Measurements from ENCODE around the gene TMTC1. TPM values are rescaled to one million over a fixed set of nuclear protein-coding genes. Genes with fewer than 3 reads are reported as not detected.

TMTC1 gene
- total RNA-seq, 4 donors from 2014 or later, result 16.6 to 47.8 (median 25.6) TPM

DNA sequence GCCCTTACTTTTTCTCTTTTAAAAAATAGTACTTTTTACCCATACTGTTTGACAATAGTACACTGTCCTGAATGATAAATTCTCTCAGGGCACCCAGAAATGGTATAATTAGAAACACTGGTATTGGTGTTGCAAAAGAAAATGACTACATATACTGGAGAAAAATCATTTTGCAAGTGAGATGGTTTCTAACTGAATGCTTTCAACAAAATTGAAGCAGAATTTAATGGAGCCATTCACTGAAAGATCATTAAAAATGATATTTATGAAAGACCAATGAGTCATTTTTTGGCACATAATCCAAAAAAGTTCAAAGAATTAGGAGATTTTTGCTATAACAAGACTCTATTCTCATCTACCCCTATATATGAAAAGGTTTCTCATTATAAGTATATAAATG is 68.8 kb downstream of the TMTC1 start:
- H3K4me3 ChIP-seq (replicated peaks in 1 of 3), result no peak overlapping the region
- TF ChIP-seq, protein P1, sequence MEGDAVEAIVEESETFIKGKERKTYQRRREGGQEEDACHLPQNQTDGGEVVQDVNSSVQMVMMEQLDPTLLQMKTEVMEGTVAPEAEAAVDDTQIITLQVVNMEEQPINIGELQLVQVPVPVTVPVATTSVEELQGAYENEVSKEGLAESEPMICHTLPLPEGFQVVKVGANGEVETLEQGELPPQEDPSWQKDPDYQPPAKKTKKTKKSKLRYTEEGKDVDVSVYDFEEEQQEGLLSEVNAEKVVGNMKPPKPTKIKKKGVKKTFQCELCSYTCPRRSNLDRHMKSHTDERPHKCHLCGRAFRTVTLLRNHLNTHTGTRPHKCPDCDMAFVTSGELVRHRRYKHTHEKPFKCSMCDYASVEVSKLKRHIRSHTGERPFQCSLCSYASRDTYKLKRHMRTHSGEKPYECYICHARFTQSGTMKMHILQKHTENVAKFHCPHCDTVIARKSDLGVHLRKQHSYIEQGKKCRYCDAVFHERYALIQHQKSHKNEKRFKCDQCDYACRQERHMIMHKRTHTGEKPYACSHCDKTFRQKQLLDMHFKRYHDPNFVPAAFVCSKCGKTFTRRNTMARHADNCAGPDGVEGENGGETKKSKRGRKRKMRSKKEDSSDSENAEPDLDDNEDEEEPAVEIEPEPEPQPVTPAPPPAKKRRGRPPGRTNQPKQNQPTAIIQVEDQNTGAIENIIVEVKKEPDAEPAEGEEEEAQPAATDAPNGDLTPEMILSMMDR (IDR thresholded peaks at IDR 0.05), result no peak
- TF ChIP-seq POLR2A (IDR thresholded peaks at IDR 0.05), result no peak
- intact Hi-C loops (cut with DNase I), result no loop called here
- no peaks in the 10 kb centered on the region for H3K27me3 ChIP-seq
- no peak for DNase-seq
- no peaks in the 10 kb centered on the region for H3K36me3 ChIP-seq
- no peaks in the 10 kb centered on the region for H3K4me1 ChIP-seq
- H3K9me3 ChIP-seq, result no peaks in the 10 kb centered on the region
- no peak overlapping the region for H3K27ac ChIP-seq

DNA sequence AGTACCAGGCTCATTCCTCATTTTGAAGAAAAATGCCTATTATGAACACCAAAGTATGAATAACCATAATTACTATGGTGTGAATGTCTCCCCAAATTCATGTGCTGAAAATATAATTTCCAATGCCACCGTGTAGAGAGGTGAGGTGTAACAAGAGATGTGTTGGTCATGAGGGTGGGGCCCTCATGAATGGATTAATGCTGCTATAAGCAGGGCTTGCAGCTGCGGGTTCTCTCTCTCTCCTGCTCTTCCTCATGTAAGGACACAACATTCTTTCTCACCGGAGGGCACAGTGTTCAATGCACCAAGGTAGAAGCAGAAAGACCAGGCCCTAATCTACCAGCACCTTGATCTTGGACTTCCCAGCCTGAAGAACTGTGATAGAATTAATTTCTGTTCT is 70.0 kb downstream of the TMTC1 start:
- Histone ChIP-seq H3K27ac (no peak overlapping the region), H3K27me3 (no peaks in the 10 kb centered on the region), H3K36me3 (no peaks in the 10 kb centered on the region), H3K4me3 (replicated peaks in 1 of 3) (no peak overlapping the region), H3K4me1 (no peaks in the 10 kb centered on the region), H3K9me3 (no peaks in the 10 kb centered on the region)
- no peak for TF ChIP-seq POLR2A (IDR thresholded peaks at IDR 0.05)
- TF ChIP-seq, protein P1 (IDR thresholded peaks at IDR 0.05), result no peak
- intact Hi-C loops (cut with DNase I), result no loop called here
- 78 to 82% methylated on average over 3 of the region's 3 CpGs for WGBS, 2 donors
- DNase-seq, result no peak

DNA sequence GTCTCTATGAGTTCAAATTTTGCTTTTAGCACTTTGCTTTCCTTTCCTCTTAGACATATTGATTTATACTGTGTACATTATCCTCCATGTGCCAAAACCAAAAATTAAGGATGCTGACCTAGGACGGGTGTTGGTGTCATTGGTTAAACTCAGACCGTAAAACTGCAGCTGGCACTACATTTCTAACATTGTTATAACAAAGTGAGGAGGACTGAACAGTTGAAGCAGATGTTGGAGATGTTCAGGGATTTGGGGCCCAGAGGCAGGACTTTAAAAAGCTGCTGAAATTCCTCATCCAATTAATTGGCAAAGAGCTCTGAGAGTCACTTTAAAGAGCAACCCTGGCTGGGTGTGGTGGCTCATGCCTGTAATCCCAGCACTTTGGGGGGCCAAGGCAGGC is 72.4 kb downstream of the TMTC1 start:
- whole genome bisulfite sequencing, 2 donors, result 79 to 84% methylated on average over 2 of the region's 2 CpGs
- Histone ChIP-seq H3K36me3 (no peaks in the 10 kb centered on the region), H3K27me3 (no peaks in the 10 kb centered on the region), H3K27ac (no peak overlapping the region), H3K4me1 (no peaks in the 10 kb centered on the region), H3K4me3 (replicated peaks in 1 of 3) (no peak overlapping the region), H3K9me3 (no peaks in the 10 kb centered on the region)
- intact Hi-C loops (cut with DNase I), result no loop called here
- TF ChIP-seq POLR2A (IDR thresholded peaks at IDR 0.05), result no peak
- TF ChIP-seq, protein P1 (IDR thresholded peaks at IDR 0.05), result no peak
- no peak for DNase-seq

DNA sequence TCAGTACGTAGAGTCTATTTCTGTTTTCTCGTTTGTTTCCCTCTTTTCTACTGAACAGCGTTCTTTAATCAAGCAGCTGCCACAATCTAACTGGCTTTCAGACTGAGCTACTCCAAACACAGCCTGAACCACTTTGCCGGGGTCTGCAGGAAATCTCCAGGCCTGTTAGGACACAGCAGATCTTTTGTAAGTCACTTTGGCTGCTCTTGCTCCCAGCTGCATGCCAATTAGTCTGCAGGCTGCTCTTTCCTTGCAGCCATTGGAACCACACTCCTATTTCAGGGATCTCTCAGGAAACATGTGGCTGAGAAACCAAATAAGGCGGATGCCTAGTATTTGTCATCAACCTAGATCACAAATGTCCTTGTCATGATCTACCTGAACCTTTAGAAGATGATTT is 73.6 kb downstream of the TMTC1 start:
- WGBS, 2 donors, result 39 to 61% methylated on average over 5 of the region's 5 CpGs
- intact Hi-C loops (cut with DNase I), result no loop called here
- no peak for TF ChIP-seq POLR2A (IDR thresholded peaks at IDR 0.05)
- TF ChIP-seq, protein P1 (IDR thresholded peaks at IDR 0.05), result no peak
- Histone ChIP-seq H3K36me3 (no peaks in the 10 kb centered on the region), H3K9me3 (no peaks in the 10 kb centered on the region), H3K27ac (no peak overlapping the region), H3K4me3 (replicated peaks in 1 of 3) (no peak overlapping the region), H3K4me1 (no peaks in the 10 kb centered on the region), H3K27me3 (no peaks in the 10 kb centered on the region)
- DNase-seq, result no peak

DNA sequence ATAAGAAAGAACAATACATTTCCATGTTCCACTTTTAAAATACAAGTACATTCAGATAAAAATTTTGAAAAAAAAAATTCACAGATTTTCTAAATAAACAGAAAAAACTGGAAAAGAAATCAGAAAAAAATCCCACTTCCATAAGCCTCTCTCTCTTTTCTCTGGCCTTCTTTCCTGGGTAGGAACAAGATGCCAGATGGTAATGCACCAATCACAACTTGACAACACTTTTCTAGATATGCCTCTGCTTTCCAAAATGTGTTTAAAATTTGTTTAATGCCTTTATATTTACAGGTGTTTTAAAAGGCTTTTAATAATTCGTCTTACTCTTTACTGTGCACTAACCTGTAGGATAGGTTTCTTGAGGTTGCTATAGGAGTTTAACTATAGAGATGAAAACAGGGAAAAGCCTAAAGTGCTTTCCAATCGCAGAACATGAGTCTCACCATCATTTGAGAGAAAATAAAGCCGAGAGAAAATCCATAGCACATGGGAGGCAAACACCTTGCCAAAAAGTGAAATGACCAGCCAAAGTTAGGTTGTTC is 74.2 kb downstream of the TMTC1 start:
- no peaks in the 10 kb centered on the region for H3K9me3 ChIP-seq
- H3K27me3 ChIP-seq, result no peaks in the 10 kb centered on the region
- TF ChIP-seq, protein P1 (IDR thresholded peaks at IDR 0.05), result no peak
- no peak for TF ChIP-seq POLR2A (IDR thresholded peaks at IDR 0.05)
- H3K36me3 ChIP-seq, result no peaks in the 10 kb centered on the region
- H3K27ac ChIP-seq, result no peak overlapping the region
- no peaks in the 10 kb centered on the region for H3K4me1 ChIP-seq
- 73 to 74% methylated on average over 3 of the region's 3 CpGs for WGBS, 2 donors
- H3K4me3 ChIP-seq (replicated peaks in 1 of 3), result no peak overlapping the region
- DNase-seq, result no peak
- intact Hi-C loops (cut with DNase I), result no loop called here
